ENCODE results near the gene COL15A1.

COL15A1 gene

DNA sequence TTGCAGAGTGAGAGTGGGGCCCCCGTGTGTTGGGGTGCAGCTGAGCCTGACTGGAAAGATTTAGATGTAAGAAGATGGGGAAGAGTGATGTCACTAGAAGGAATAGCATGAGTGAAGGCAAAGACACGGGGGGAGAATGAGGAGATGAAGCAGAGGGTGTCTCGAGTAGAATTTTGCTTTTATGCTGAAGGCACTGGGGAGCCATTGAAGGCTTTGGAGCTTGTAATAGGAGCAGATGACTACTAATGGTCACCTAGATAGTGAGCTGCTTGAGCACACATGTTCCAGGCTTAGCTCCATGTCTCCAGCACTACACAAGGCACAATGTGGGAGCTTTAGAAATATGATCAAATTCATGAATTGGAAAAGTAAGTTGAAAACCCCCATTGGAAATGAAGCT lies 32.1 kb downstream of the COL15A1 start:
- no peak overlapping the region for H3K4me3 ChIP-seq (ENCODE audit: low read depth, low read length)
- TF ChIP-seq, protein P1, sequence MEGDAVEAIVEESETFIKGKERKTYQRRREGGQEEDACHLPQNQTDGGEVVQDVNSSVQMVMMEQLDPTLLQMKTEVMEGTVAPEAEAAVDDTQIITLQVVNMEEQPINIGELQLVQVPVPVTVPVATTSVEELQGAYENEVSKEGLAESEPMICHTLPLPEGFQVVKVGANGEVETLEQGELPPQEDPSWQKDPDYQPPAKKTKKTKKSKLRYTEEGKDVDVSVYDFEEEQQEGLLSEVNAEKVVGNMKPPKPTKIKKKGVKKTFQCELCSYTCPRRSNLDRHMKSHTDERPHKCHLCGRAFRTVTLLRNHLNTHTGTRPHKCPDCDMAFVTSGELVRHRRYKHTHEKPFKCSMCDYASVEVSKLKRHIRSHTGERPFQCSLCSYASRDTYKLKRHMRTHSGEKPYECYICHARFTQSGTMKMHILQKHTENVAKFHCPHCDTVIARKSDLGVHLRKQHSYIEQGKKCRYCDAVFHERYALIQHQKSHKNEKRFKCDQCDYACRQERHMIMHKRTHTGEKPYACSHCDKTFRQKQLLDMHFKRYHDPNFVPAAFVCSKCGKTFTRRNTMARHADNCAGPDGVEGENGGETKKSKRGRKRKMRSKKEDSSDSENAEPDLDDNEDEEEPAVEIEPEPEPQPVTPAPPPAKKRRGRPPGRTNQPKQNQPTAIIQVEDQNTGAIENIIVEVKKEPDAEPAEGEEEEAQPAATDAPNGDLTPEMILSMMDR (IDR thresholded peaks at IDR 0.05; ENCODE audit: low read depth, low read length) = no peak
- TF ChIP-seq, protein P2, sequence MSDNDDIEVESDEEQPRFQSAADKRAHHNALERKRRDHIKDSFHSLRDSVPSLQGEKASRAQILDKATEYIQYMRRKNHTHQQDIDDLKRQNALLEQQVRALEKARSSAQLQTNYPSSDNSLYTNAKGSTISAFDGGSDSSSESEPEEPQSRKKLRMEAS (IDR thresholded peaks at IDR 0.05; ENCODE audit: low read depth, low read length) = no peak
- TF ChIP-seq POLR2A (IDR thresholded peaks at IDR 0.05; ENCODE audit: extremely low read depth, insufficient read length) (no peak), MYC (IDR thresholded peaks at IDR 0.05; ENCODE audit: low read depth, low read length) (no peak)
- no peak for DNase-seq (ENCODE audit: low read depth)

DNA sequence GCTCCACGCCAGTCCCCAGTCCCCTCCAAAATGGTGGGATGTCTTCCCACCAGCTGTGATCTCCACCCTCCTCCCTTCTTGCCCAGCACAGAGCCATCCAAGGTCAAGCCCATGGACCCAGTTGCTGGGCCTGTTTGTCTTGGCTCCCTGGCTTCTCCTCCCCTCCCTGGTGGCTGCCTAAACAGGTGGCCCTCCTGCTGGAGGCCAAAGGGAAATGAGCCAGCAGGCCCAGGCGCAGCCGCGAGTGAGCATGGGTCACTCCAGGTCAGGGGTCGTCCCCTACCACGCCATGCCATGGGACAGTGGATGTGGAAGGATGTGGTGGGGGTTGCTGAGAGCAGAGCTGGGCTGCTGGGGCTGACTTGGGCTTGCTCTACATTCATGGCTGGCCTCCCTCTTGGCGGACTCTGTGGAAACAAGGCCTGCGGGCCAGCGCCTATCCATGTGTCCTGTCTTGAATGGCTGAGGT lies 33.6 kb downstream of the COL15A1 start:
- no peak overlapping the region for H3K4me3 ChIP-seq (ENCODE audit: low read depth, low read length)
- no peak for DNase-seq (ENCODE audit: low read depth)
- TF ChIP-seq POLR2A (IDR thresholded peaks at IDR 0.05; ENCODE audit: extremely low read depth, insufficient read length) = no peak
- no peak for TF ChIP-seq MYC (IDR thresholded peaks at IDR 0.05; ENCODE audit: low read depth, low read length)
- TF ChIP-seq, protein P2 (IDR thresholded peaks at IDR 0.05; ENCODE audit: low read depth, low read length) = no peak
- TF ChIP-seq, protein P1 (IDR thresholded peaks at IDR 0.05; ENCODE audit: low read depth, low read length) = no peak

DNA sequence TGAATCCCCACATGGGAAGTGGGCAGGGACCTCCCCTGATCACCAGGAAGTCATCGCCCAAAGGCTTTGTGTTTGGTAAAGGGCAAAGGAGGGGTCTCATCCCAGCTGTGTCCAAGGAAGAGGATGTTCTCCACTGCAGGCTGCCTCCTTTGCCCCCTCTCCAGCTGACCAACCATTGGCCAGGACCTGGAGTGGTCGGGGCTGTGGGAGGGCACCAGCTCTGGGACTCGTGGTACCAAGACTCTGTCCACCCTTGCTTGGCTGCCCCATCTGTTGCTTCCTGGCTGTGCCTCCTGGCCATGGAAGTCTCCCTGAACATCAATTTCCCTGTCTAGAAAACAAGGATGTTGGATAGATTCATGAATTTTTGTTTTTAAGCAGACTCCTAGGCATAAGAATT lies 34.1 kb downstream of the COL15A1 start:
- DNase-seq (ENCODE audit: low read depth) = no peak
- TF ChIP-seq, protein P1 (IDR thresholded peaks at IDR 0.05; ENCODE audit: low read depth, low read length) = no peak
- TF ChIP-seq, protein P2 (IDR thresholded peaks at IDR 0.05; ENCODE audit: low read depth, low read length) = no peak
- TF ChIP-seq MYC (IDR thresholded peaks at IDR 0.05; ENCODE audit: low read depth, low read length) (no peak), POLR2A (IDR thresholded peaks at IDR 0.05; ENCODE audit: extremely low read depth, insufficient read length) (no peak)
- H3K4me3 ChIP-seq (ENCODE audit: low read depth, low read length) = no peak overlapping the region

DNA sequence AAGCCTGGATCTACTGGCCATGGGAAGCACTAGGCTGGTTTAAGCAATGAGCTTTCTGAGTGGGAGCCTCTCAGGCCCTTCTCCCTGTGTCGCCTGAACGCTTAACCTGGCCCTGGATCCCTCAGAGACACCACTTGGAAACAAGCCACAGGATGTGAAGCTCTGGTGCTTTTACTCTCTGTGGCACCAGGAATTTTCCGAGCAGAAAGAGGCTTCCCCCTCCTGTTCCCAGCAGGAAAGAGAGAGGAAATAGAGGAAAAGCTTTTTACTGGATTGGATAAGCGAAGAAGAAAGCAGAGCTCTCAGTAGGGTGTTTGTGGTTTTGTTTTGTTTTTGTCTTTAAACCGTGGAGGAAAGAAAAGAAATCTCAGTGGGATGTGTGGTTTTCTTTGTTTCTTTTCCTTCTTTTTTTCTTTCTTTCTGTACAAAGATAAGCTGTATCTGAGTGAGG lies 34.5 kb downstream of the COL15A1 start:
- no peak for DNase-seq (ENCODE audit: low read depth)
- no peak overlapping the region for H3K4me3 ChIP-seq (ENCODE audit: low read depth, low read length)
- TF ChIP-seq, protein P2 (IDR thresholded peaks at IDR 0.05; ENCODE audit: low read depth, low read length) = no peak
- TF ChIP-seq MYC (IDR thresholded peaks at IDR 0.05; ENCODE audit: low read depth, low read length) (no peak), POLR2A (IDR thresholded peaks at IDR 0.05; ENCODE audit: extremely low read depth, insufficient read length) (no peak)
- TF ChIP-seq, protein P1 (IDR thresholded peaks at IDR 0.05; ENCODE audit: low read depth, low read length) = no peak

DNA sequence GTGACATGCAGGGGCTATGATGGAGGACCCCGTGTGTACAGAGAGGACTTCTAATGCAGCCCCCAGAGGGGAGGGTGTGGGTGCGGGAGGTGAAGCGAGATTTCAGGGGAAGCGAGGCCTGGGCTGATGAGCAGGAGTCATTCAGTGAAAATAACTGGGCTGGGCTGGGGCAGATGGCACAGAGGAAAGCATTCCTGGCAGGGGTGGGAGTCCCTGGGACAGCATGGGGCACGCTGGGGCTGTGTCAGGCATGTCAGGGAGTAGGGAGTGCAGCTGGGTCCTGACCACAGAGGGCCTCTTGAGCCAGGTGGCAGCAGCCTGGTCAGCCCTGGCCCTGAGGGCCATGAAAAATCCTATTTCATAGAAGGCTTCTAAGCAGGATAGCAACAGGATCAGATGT lies 36.6 kb downstream of the COL15A1 start:
- DNase-seq (ENCODE audit: low read depth) = no peak
- H3K4me3 ChIP-seq (ENCODE audit: low read depth, low read length) = no peak overlapping the region
- TF ChIP-seq MYC (IDR thresholded peaks at IDR 0.05; ENCODE audit: low read depth, low read length) (no peak), POLR2A (IDR thresholded peaks at IDR 0.05; ENCODE audit: extremely low read depth, insufficient read length) (no peak)
- TF ChIP-seq, protein P1 (IDR thresholded peaks at IDR 0.05; ENCODE audit: low read depth, low read length) = no peak
- TF ChIP-seq, protein P2 (IDR thresholded peaks at IDR 0.05; ENCODE audit: low read depth, low read length) = no peak
